Activated T-helper 17 cell treated with anti-CD3 and anti-CD28 coated beads, Interleukin-2, amount 50 U/mL, for 72 hours (primary cell): ENCODE data around the gene PLEKHG3. TPM values are rescaled to one million over a fixed set of nuclear protein-coding genes. Genes with fewer than 3 reads are reported as not detected.
A peak's percentile ranks its signal among the peaks of the same experiment; 100 is the strongest.

Experiments used
- ATAC-seq: fragments of 150-1000 bp; cut with Tn5 transposase; replicated peaks from 2 replicates; pipeline ENCODE4 v1.10.0; 2021; ENCODE audit warnings: mild to moderate bottlenecking, moderate library complexity
- H3K27ac Mint-ChIP-seq: one replicate; pipeline ENCODE4 v1.8.0; 2022; ENCODE audit warnings: mixed read lengths
- H3K27me3 Mint-ChIP-seq: one replicate; pipeline ENCODE4 v1.8.0; 2022; ENCODE audit warnings: mixed read lengths
- H3K36me3 Mint-ChIP-seq: one replicate; pipeline ENCODE4 v1.8.0; 2022; ENCODE audit warnings: low read depth, mild to moderate bottlenecking, mixed read lengths
- H3K4me1 Mint-ChIP-seq: one replicate; pipeline ENCODE4 v1.8.0; 2022; ENCODE audit warnings: mixed read lengths
- H3K4me3 Mint-ChIP-seq: one replicate; pipeline ENCODE4 v1.8.0; 2022; ENCODE audit warnings: mild to moderate bottlenecking, mixed read lengths
- H3K9me3 Mint-ChIP-seq: one replicate; pipeline ENCODE4 v1.8.0; 2022; ENCODE audit warnings: mixed read lengths
- total RNA-seq, 2 donors: library from RNA; stranded (reverse); gene quantifications; one replicate each; pipeline ENCODE4 v1.2.3, GENCODE V29; 2022

Gene PLEKHG3
- total RNA-seq, 2 donors from 2014 or later = 17.2 to 19.2 TPM

DNA sequence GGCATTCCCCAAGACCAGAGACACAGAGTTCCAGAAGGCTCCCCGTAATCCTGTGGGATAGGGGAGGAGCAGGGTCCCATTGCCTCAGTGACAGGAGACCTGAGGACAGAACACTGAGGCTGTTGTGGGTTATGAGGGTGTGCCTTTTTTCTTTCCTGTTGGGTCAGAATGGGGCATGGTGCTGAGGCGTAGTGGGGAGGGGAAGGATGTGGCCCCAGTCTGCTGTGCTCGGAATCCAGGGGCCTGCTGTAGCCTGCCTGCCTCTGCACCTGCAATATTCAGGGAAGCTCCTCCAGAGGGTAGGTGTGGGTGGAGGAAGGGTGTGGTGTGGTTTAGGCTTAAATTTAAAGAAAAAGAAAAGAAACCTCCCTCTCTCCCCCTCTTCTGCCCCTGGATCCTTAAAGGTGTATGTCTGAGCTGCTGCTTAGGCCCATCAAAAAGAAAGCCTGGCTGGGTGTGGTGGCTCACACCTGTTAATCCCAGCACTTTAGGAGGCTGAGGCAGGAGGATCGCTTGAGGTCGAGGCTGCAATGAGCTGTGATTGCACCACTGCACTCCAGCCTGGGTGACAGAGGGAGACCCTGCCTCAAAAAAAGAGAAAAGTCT, 18.7 kb downstream of the PLEKHG3 start:
- Mint-ChIP-seq H3K27me3 (no peaks in the 10 kb centered on the region), H3K9me3 (no peaks in the 10 kb centered on the region), H3K4me3 (peak overlapping the region; percentile 60), H3K4me1 (peaks cover 56% of the 10 kb centered on the region), H3K27ac (peak overlapping the region; percentile 85), H3K36me3 (no peaks in the 10 kb centered on the region)
- no peak for ATAC-seq

DNA sequence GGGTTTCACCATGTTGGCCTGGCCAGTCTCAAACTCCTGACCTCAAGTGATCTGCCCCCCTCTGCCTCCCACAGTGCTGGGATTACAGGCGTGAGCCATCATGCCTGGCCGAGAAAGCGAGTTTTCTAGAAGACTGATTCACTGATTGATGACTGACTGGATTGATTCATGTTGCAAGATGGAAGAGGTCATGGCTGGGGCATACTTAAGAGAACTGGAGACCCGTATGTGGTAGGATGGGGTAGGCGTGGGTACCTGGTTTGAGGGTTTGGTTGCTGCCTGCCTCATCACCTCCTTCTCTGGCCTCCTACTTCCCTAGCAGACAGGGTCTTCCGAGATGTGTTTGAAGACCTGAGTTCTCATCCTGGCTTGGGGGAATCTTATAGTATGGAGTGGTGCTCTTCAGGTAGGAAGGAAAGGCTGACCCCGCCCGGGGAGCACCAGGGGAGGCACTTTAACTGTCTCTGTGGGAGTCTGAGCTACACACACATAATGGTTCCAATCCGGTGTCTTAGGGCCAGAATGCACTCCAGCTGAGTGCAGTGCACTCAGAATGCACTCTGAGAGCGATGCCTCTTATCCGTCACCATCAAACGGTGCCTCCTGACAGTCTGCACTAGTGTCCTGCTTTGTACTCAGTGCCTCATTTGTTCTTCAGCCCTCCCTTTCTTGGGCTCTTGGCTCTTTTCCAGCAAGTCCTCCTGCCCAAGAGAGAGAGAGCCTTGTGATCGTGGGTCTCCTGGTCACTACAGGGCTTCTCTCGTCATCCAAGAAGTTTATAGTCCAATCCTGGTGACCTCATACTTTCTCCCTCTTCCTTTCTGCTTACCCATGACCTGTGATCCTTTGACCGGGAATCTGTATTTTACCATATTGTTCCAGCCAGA, 19.7 kb downstream of the PLEKHG3 start:
- no peaks in the 10 kb centered on the region for H3K36me3 Mint-ChIP-seq
- H3K9me3 Mint-ChIP-seq = no peaks in the 10 kb centered on the region
- H3K27ac Mint-ChIP-seq = peak overlapping the region; percentile 25
- no peaks in the 10 kb centered on the region for H3K27me3 Mint-ChIP-seq
- peaks cover 46% of the 10 kb centered on the region for H3K4me1 Mint-ChIP-seq
- ATAC-seq = peak; percentile 72
- peak overlapping the region; percentile 36 for H3K4me3 Mint-ChIP-seq

GRCh38 chr14:64724578-64724930, 20.3 kb downstream of the PLEKHG3 start:
- H3K4me3 Mint-ChIP-seq = peak overlapping the region; percentile 36
- no peaks in the 10 kb centered on the region for H3K27me3 Mint-ChIP-seq
- peak overlapping the region; percentile 25 for H3K27ac Mint-ChIP-seq
- H3K36me3 Mint-ChIP-seq = no peaks in the 10 kb centered on the region
- no peak for ATAC-seq
- H3K9me3 Mint-ChIP-seq = no peaks in the 10 kb centered on the region
- peaks cover 49% of the 10 kb centered on the region for H3K4me1 Mint-ChIP-seq

- Mint-ChIP-seq H3K27me3 (no peaks in the 10 kb centered on the region), H3K27ac (peak overlapping the region; percentile 47), H3K36me3 (peaks cover 5% of the 10 kb centered on the region), H3K4me1 (peaks cover 51% of the 10 kb centered on the region), H3K9me3 (no peaks in the 10 kb centered on the region), H3K4me3 (peak overlapping the region; percentile 48)
- no peak for ATAC-seq
Observed at GRCh38 chr14:64725261-64725815, 21.1 kb downstream of the PLEKHG3 start.

DNA sequence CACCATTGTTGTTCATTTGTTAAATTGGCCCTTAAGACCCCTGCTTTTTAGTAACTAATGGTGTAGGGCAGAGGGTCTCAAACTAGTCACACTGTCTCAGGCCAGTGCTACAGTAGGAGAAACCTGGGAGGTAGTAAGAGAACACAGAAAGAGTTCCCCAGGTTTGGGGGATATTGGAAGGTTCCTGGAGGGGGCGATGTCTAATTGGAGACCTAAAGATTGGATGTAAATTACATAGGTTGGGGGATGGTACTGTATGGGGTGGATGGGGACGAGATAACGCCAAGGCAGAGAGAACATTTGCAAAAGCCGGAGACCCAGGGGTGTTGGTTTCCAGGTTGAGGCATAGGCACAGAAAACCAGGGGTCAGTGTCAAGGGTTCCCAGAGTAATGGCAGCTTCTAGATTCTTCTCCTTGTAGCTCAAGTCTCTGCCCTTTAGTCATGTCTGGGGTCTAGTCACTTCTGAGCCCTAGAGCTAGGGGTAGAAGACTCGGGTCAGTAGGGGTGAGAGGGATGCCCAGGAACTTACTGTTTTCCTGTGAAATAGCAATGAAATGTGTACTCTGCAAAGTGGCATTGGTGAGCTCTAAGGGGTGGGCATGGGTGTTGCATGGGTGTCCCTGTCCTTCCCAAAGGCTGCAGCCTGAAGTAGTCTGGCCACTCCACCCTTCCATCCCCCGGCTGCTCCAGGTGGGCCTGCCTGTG, 21.8 kb downstream of the PLEKHG3 start:
- Mint-ChIP-seq H3K36me3 (peaks cover 12% of the 10 kb centered on the region), H3K27ac (peak overlapping the region; percentile 47)

GRCh38 chr14:64726585-64726890, 22.3 kb downstream of the PLEKHG3 start:
- Mint-ChIP-seq H3K27ac (no peak overlapping the region), H3K4me1 (peaks cover 47% of the 10 kb centered on the region), H3K4me3 (peak overlapping the region; percentile 48), H3K9me3 (no peaks in the 10 kb centered on the region), H3K36me3 (peaks cover 17% of the 10 kb centered on the region), H3K27me3 (no peaks in the 10 kb centered on the region)
- ATAC-seq = peak; percentile 86

More for the DNA sequence above, 21.8 kb downstream of the PLEKHG3 start:
- Mint-ChIP-seq H3K9me3 (no peaks in the 10 kb centered on the region), H3K27me3 (no peaks in the 10 kb centered on the region), H3K4me3 (peak overlapping the region; percentile 48), H3K4me1 (peaks cover 46% of the 10 kb centered on the region)
- no peak for ATAC-seq

GRCh38 chr14:64727551-64728071, 23.4 kb downstream of the PLEKHG3 start:
- Mint-ChIP-seq H3K27ac (peak overlapping the region; percentile 30), H3K4me1 (peaks cover 49% of the 10 kb centered on the region), H3K9me3 (no peaks in the 10 kb centered on the region), H3K27me3 (no peaks in the 10 kb centered on the region), H3K4me3 (no peak overlapping the region), H3K36me3 (peaks cover 22% of the 10 kb centered on the region)
- no peak for ATAC-seq

- no peak overlapping the region for H3K4me3 Mint-ChIP-seq
- H3K9me3 Mint-ChIP-seq = no peaks in the 10 kb centered on the region
- ATAC-seq = no peak
- H3K4me1 Mint-ChIP-seq = peaks cover 49% of the 10 kb centered on the region
- H3K36me3 Mint-ChIP-seq = peaks cover 27% of the 10 kb centered on the region
- peak overlapping the region; percentile 30 for H3K27ac Mint-ChIP-seq
- H3K27me3 Mint-ChIP-seq = no peaks in the 10 kb centered on the region
Observed at GRCh38 chr14:64728106-64728505, 23.9 kb downstream of the PLEKHG3 start.

DNA sequence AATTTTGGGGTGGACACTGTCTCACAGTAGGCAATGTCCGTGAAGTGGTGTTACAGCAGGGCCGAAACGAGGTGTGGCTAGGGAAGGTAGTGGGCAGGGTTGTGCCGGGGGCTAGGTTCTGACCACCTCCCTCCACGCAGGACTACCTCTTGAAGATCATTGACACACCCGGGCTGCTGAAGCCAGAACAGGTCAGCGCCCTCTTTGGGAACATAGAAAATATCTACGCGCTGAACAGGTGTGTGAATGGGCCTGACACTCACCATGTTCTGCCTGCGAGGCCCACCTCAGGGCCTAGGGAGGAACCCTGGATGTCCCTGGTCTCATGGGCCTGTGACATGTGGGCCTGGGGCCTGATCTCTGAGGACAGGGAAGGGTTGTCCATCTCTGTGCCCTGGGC, 24.6 kb downstream of the PLEKHG3 start:
- Mint-ChIP-seq H3K9me3 (no peaks in the 10 kb centered on the region), H3K4me3 (no peak overlapping the region), H3K36me3 (peaks cover 33% of the 10 kb centered on the region), H3K27ac (no peak overlapping the region), H3K27me3 (no peaks in the 10 kb centered on the region), H3K4me1 (peaks cover 48% of the 10 kb centered on the region)
- ATAC-seq = no peak

DNA sequence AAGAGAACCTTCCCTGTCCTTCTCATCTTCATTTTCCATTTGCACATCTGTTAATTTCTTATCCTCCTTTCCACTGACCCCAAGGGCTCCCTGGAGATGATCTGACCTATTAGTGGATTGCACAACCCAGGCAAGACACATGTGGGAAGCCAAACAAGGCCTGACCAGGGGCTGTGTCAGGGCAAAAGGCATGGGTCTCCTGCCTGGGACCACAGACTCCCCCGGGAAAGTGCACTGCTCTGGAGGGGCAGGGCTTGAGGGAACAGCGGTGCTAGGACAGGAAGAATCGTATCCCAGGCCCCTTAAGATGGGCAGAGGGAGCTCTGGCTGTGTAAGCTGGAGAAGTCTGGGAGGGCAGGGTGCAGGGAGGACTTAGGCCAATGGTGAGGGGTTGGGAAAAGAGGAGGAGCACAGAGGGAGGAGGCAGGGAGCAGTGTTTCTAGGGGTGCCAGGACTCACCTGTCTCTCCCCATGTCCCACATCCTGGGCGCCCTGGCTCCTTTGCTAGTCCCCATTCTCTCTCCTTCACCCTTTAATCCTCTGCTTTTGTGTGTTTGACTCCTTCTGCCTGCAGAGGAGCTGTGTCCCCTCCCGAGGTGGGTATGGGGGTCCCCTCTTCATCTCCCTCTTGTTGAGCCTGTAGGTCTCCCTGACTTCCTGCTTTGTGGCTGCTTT, 25.3 kb downstream of the PLEKHG3 start:
- Mint-ChIP-seq H3K9me3 (no peaks in the 10 kb centered on the region), H3K4me3 (peak overlapping the region; percentile 11), H3K4me1 (peaks cover 47% of the 10 kb centered on the region), H3K27ac (peak overlapping the region; percentile 82), H3K36me3 (peaks cover 33% of the 10 kb centered on the region), H3K27me3 (no peaks in the 10 kb centered on the region)
- ATAC-seq = no peak

- Mint-ChIP-seq H3K27me3 (no peaks in the 10 kb centered on the region), H3K27ac (peak overlapping the region; percentile 82)
Observed at GRCh38 chr14:64730061-64730440, 25.8 kb downstream of the PLEKHG3 start.

DNA sequence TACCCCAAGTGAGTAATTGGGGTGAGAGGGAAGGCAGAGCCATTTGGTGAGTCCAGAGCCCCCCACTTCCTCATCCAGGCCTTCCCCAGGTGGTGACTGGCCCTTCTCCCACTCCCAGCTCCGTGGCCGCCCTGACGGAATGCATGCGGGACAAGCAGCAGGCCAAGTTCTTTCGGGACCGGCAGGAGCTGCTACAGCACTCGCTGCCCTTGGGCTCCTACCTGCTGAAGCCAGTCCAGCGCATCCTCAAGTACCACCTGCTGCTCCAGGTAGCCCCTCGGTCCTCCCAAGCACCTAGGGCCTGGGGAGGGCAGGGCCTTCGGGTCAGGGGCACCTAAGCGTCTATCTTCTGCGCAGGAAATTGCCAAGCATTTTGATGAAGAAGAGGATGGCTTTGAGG, 26.5 kb downstream of the PLEKHG3 start:
- no peak overlapping the region for H3K4me3 Mint-ChIP-seq
- no peak for ATAC-seq
- no peaks in the 10 kb centered on the region for H3K27me3 Mint-ChIP-seq
- H3K36me3 Mint-ChIP-seq = peaks cover 39% of the 10 kb centered on the region
- peak overlapping the region; percentile 82 for H3K27ac Mint-ChIP-seq
- H3K4me1 Mint-ChIP-seq = peaks cover 48% of the 10 kb centered on the region
- no peaks in the 10 kb centered on the region for H3K9me3 Mint-ChIP-seq

More at GRCh38 chr14:64730061-64730440, 25.8 kb downstream of the PLEKHG3 start:
- H3K4me3 Mint-ChIP-seq = peak overlapping the region; percentile 11
- no peaks in the 10 kb centered on the region for H3K9me3 Mint-ChIP-seq
- H3K36me3 Mint-ChIP-seq = peaks cover 33% of the 10 kb centered on the region
- ATAC-seq = no peak
- peaks cover 44% of the 10 kb centered on the region for H3K4me1 Mint-ChIP-seq

DNA sequence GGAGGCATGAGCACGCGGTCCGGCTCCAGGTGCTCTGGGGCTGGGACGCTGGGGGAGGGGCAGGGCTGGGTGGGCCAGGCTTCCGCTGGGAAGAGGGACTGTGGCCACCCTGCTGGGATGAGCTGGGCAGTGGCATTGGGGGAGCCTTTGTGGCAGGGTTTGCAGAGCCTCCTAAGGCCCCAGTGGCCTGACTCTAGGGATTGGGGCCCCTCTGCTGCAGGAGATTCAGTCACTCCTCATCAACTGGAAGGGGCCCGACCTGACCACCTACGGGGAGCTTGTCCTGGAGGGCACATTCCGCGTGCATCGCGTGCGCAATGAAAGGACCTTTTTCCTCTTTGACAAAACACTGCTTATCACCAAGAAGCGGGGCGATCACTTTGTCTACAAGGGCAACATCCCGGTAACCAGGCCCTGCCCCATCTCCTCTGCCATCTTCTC, 26.9 kb downstream of the PLEKHG3 start:
- H3K9me3 Mint-ChIP-seq = no peaks in the 10 kb centered on the region
- H3K27ac Mint-ChIP-seq = peak overlapping the region; percentile 53
- no peak overlapping the region for H3K4me3 Mint-ChIP-seq
- peaks cover 44% of the 10 kb centered on the region for H3K4me1 Mint-ChIP-seq
- H3K27me3 Mint-ChIP-seq = no peaks in the 10 kb centered on the region
- ATAC-seq = no peak
- peaks cover 39% of the 10 kb centered on the region for H3K36me3 Mint-ChIP-seq

GRCh38 chr14:64732066-64732465, 27.8 kb downstream of the PLEKHG3 start:
- Mint-ChIP-seq H3K27me3 (no peaks in the 10 kb centered on the region), H3K27ac (no peak overlapping the region), H3K4me3 (no peak overlapping the region), H3K4me1 (peaks cover 38% of the 10 kb centered on the region), H3K36me3 (peaks cover 39% of the 10 kb centered on the region), H3K9me3 (no peaks in the 10 kb centered on the region)
- no peak for ATAC-seq
